HL-60 (cell line): ENCODE data around the gene ZFR2.

Experiments used
- DNase-seq, 2 experiments: peaks; one replicate each; pipeline ENCODE4 v3.0.0-alpha.2; 2010 to 2020; ENCODE audit warnings: low read depth in 1 of 2, low spot score in 1 of 2
- H3K27ac ChIP-seq: fragments of 250-450 bp; sonication (Bioruptor Pico); replicated peaks from 2 replicates; pipeline ENCODE4 v1.5.1; 2020; ENCODE audit warnings: mild to moderate bottlenecking, moderate library complexity
- H3K27me3 ChIP-seq: fragments of 250-450 bp; sonication (Bioruptor Pico); 2 replicates; pipeline ENCODE4 v1.5.1; 2021; ENCODE audit warnings: mild to moderate bottlenecking, moderate library complexity; ENCODE audit not compliant: insufficient read depth, poor library complexity, severe bottlenecking
- H3K4me3 ChIP-seq: replicated peaks from 2 replicates; pipeline ENCODE4 v1.5.1; 2011; ENCODE audit warnings: mild to moderate bottlenecking, control low read depth, low read length; ENCODE audit not compliant: insufficient read depth
- CTCF ChIP-seq: IDR thresholded peaks from one replicate; pipeline ENCODE4 v1.5.1; 2011; ENCODE audit warnings: low read length, control low read depth, inconsistent platforms; ENCODE audit not compliant: insufficient read depth
- GABPA ChIP-seq: IDR thresholded peaks from 2 replicates; pipeline ENCODE4 v1.6.1; 2012; ENCODE audit warnings: low read depth
- POLR2AphosphoS5 ChIP-seq: IDR thresholded peaks from 2 replicates; pipeline ENCODE4 v1.6.1; 2012; ENCODE audit warnings: low read depth
- REST ChIP-seq: IDR thresholded peaks from 2 replicates; pipeline ENCODE4 v1.6.1; 2012; ENCODE audit warnings: low read depth; ENCODE audit not compliant: insufficient replicate concordance
- SPI1 ChIP-seq: IDR thresholded peaks from 2 replicates; pipeline ENCODE4 v1.6.1; 2012; ENCODE audit warnings: low read depth, mild to moderate bottlenecking, borderline replicate concordance

ZFR2 gene

GRCh38 chr19:3908266-3909054 lies 39.6 kb upstream of the ZFR2 start:
- Histone ChIP-seq H3K27me3 (no peaks in the 10 kb centered on the region), H3K27ac (no peak overlapping the region), H3K4me3 (no peak overlapping the region)
- DNase-seq, result peak in 1 of 2 experiments; percentile 22
- TF ChIP-seq GABPA (no peak), SPI1 (no peak), REST (no peak), POLR2AphosphoS5 (no peak), CTCF (no peak)

- no peak overlapping the region for H3K4me3 ChIP-seq
- no peak overlapping the region for H3K27ac ChIP-seq
- TF ChIP-seq CTCF (no peak), REST (no peak), SPI1 (no peak), GABPA (no peak), POLR2AphosphoS5 (no peak)
- no peak for DNase-seq
- no peaks in the 10 kb centered on the region for H3K27me3 ChIP-seq
Measured at GRCh38 chr19:3907626-3908265, 38.9 kb upstream of the ZFR2 start.

DNA sequence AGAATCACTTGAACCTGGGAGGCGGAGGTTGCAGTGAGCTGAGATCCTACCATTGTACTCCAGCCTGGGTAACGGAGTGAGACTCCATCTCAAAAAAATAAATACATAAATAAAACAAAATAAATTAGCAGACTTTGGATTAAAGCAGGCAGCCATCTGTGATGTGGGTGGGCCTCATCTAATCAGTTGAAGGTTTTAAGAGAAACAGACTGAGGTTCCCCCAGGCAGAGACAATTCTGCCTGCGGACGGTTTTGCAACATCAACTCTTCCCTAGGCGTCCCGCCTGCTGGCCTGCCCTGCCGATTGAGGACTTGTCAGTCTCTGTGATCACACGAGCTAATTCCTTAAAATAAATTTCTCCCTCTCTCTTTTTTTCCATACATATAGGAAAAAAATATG lies 35.4 kb upstream of the ZFR2 start:
- Histone ChIP-seq H3K27ac (no peak overlapping the region), H3K27me3 (no peaks in the 10 kb centered on the region), H3K4me3 (no peak overlapping the region)
- no peak for DNase-seq
- TF ChIP-seq GABPA (no peak), SPI1 (no peak), REST (no peak), CTCF (no peak), POLR2AphosphoS5 (no peak)
